IPS-18a (cell line): ENCODE data around the gene BCAS3.
"Not testable (repeated sequence)": the region's sequence is repeated elsewhere in the genome, so short reads cannot be mapped to it uniquely, and the experiment has no call there.

Experiments
- H3K27ac ChIP-seq: one replicate; pipeline ENCODE4 v1.5.1; 2013; ENCODE audit warnings: low read length
- H3K27me3 ChIP-seq: one replicate; pipeline ENCODE4 v1.6.1; 2013; ENCODE audit warnings: mild to moderate bottlenecking, low read length; ENCODE audit not compliant: control insufficient read depth, insufficient read depth
- H3K36me3 ChIP-seq: one replicate; pipeline ENCODE4 v1.6.1; 2013; ENCODE audit warnings: low read depth, low read length; ENCODE audit not compliant: control insufficient read depth
- H3K4me1 ChIP-seq: one replicate; pipeline ENCODE4 v1.6.1; 2013; ENCODE audit warnings: low read depth, low read length; ENCODE audit not compliant: control insufficient read depth
- H3K4me3 ChIP-seq: one replicate; pipeline ENCODE4 v1.5.1; 2013; ENCODE audit warnings: low read length
- H3K9ac ChIP-seq: one replicate; pipeline ENCODE4 v1.6.1; 2013; ENCODE audit warnings: mild to moderate bottlenecking, low read length, moderate library complexity
- H3K9me3 ChIP-seq: one replicate; pipeline ENCODE4 v1.6.1; 2013; ENCODE audit warnings: low read depth, low read length; ENCODE audit not compliant: control insufficient read depth

BCAS3 gene

GRCh38 chr17:61239953-61240352 is 562.3 kb downstream of the BCAS3 start:
- Histone ChIP-seq H3K27me3 (no peaks in the 10 kb centered on the region), H3K4me1 (peaks cover 5% of the 10 kb centered on the region), H3K36me3 (no peaks in the 10 kb centered on the region), H3K4me3 (no peak overlapping the region), H3K9ac (no peak overlapping the region), H3K27ac (no peak overlapping the region), H3K9me3 (no peaks in the 10 kb centered on the region)

- H3K4me3 ChIP-seq, result no peak overlapping the region
- H3K9ac ChIP-seq, result no peak overlapping the region
- no peaks in the 10 kb centered on the region for H3K9me3 ChIP-seq
- H3K4me1 ChIP-seq, result peaks cover under 1% of the 10 kb centered on the region
- H3K27me3 ChIP-seq, result no peaks in the 10 kb centered on the region
- H3K27ac ChIP-seq, result no peak overlapping the region
- no peaks in the 10 kb centered on the region for H3K36me3 ChIP-seq
Observed at GRCh38 chr17:61240851-61241468, 563.3 kb downstream of the BCAS3 start.

DNA sequence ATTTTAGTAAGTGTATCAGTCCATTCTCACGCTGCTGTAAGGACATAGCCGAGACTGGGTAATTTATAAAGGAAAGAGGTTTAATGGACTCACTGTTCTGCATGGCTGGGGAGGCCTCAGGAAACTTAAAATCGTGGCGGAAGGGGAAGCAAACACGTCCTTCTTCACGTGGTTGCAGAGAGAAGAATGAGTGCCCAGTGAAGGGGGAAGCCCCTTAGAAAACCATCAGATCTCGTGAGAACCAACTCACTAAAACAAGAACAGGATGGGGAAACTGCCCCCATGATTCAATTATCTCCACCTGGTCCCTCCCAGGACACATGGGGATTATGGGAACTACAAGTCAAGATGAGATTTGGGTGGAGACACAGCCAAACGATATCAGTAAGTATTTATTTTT is 567.3 kb downstream of the BCAS3 start:
- H3K4me3 ChIP-seq, H3K9me3 ChIP-seq, H3K9ac ChIP-seq, H3K36me3 ChIP-seq, H3K27ac ChIP-seq, H3K4me1 ChIP-seq, H3K27me3 ChIP-seq: not testable (repeated sequence)

DNA sequence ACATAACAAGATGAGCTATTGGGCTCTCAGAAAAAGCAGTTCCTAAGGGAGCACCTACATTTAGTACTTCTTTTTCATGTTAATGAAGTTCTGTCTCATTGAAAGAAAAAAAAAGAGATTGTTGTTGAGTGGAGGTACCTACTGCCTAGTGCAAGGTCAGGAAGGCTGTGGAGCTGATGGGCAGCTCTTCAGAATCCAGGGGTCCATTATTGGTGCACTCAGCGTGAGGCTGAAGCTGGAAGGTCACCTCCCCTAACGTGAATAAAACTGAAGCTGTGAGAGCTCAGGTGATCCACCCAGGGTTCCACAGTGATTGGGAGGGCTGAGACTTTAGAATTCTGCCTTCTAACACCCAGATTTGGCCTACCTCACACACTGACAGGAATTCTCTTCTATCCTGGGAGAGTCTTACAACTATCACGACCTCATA is 568.1 kb downstream of the BCAS3 start:
- no peak overlapping the region for H3K4me3 ChIP-seq
- H3K27me3 ChIP-seq, result no peaks in the 10 kb centered on the region
- no peaks in the 10 kb centered on the region for H3K36me3 ChIP-seq
- no peak overlapping the region for H3K27ac ChIP-seq
- no peaks in the 10 kb centered on the region for H3K9me3 ChIP-seq
- H3K9ac ChIP-seq, result no peak overlapping the region
- H3K4me1 ChIP-seq, result peaks cover 4% of the 10 kb centered on the region

DNA sequence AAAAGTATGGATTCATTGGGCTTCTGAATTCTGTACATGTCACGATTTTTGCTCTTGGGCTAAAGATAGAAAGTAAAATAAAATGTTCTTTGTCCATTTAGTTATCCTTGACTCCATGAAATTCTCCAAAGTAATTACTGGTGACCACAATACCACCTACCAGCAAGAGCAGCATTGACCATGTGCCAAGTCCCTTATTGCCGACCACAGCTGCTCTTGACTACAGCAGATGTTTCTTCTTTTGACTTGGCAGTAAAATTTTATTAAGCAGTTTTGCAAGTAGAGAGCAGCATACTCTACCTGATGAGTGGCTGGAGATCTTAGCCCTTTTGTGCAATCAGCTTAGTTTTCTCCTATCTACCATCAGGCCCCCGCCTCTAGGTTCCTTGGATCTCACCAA is 569.8 kb downstream of the BCAS3 start:
- H3K4me1 ChIP-seq, result peaks cover 4% of the 10 kb centered on the region
- H3K27me3 ChIP-seq, result no peaks in the 10 kb centered on the region
- no peaks in the 10 kb centered on the region for H3K9me3 ChIP-seq
- H3K36me3 ChIP-seq, result no peaks in the 10 kb centered on the region
- H3K27ac ChIP-seq, result no peak overlapping the region
- H3K9ac ChIP-seq, result no peak overlapping the region
- no peak overlapping the region for H3K4me3 ChIP-seq

- Histone ChIP-seq H3K36me3 (no peaks in the 10 kb centered on the region), H3K27ac (no peak overlapping the region), H3K27me3 (no peaks in the 10 kb centered on the region), H3K9ac (no peak overlapping the region), H3K4me1 (peaks cover 4% of the 10 kb centered on the region), H3K9me3 (no peaks in the 10 kb centered on the region), H3K4me3 (no peak overlapping the region)
Observed at GRCh38 chr17:61248399-61248798, 570.7 kb downstream of the BCAS3 start.

DNA sequence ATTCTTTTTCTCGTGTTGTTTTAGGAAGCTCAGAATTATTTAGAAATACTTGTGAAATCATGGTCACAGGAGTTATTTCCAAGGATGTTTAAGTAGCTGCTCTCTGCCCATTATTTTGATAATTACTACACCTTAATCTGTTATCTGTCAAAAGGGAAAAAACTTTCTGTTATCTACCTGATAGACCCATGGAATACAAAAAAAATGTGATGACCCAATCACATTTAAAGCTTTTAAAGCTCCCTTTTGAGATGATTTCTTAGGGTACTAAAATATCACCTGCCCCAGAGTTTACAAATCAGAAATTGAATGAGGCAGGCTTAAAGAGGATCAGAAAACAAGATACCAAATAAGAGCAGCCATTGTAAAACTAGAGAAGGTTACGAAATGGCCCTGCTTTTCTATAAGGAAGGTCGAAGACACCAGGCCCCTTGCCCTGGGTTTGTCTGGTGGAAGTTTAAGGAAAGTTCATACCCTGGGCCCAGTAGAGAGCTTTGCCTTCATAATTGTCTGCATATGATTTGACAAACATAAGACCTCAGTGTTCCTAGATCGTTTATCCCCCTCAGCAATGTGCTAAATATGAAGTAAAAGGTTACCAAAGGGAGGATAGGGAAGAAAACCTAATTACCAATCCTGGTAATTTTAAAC is 572.1 kb downstream of the BCAS3 start:
- H3K27ac ChIP-seq, result no peak overlapping the region

GRCh38 chr17:61250335-61250890 is 572.8 kb downstream of the BCAS3 start:
- no peak overlapping the region for H3K27ac ChIP-seq
- H3K4me1 ChIP-seq, result peaks cover 13% of the 10 kb centered on the region
- no peak overlapping the region for H3K9ac ChIP-seq
- no peaks in the 10 kb centered on the region for H3K36me3 ChIP-seq
- no peaks in the 10 kb centered on the region for H3K9me3 ChIP-seq
- no peaks in the 10 kb centered on the region for H3K27me3 ChIP-seq
- H3K4me3 ChIP-seq, result no peak overlapping the region

More for the DNA sequence above, 572.1 kb downstream of the BCAS3 start:
- H3K4me1 ChIP-seq, result peaks cover 13% of the 10 kb centered on the region
- H3K9ac ChIP-seq, result no peak overlapping the region
- no peaks in the 10 kb centered on the region for H3K9me3 ChIP-seq
- no peaks in the 10 kb centered on the region for H3K27me3 ChIP-seq
- no peak overlapping the region for H3K4me3 ChIP-seq
- H3K36me3 ChIP-seq, result no peaks in the 10 kb centered on the region

DNA sequence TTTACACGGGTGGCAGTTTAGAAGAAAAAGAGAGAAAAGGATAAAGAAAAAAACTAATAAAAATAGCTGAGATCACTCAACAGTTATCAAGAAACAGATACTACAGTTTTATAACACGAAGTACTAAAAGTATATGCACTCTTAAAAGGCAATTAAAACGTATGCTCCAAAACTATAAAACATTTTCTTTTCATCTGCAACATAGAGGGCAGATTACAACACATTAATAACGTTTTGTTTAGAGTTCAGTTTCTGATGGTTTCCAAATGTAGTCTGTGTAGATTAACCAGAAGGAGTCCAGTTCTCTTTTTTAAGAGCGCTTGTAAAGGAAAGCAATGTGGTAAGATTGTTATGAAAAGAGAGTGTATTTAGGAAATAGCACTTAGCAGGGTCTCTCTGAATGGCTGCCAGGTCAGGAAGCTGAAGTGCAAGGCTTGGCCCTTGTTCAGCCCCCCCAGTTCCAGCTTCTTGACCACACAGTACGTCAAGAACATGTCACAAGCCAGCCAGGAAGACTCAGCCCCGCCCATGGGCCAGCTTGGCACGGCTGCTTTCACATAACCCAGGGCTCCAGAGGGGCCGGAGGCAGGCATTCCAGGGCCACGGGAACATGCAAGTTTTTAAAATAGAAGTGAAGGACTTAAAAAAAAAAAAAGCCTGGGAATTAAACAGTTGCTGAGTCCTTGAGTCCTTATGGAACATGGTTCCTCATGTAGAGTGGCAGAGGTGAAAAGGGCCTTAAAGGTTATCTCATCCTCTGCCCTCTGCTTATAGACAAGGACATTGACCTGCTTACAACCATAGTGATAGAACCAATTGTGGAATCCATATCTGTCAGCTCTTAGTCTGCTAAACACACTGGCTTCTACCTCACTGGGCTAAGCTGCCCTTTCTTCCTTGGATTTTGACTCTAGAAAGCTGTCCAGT is 574.6 kb downstream of the BCAS3 start:
- no peaks in the 10 kb centered on the region for H3K27me3 ChIP-seq
- H3K4me1 ChIP-seq, result peaks cover 9% of the 10 kb centered on the region
- H3K4me3 ChIP-seq, result no peak overlapping the region
- H3K9ac ChIP-seq, result no peak overlapping the region
- no peak overlapping the region for H3K27ac ChIP-seq
- no peaks in the 10 kb centered on the region for H3K36me3 ChIP-seq
- no peaks in the 10 kb centered on the region for H3K9me3 ChIP-seq

DNA sequence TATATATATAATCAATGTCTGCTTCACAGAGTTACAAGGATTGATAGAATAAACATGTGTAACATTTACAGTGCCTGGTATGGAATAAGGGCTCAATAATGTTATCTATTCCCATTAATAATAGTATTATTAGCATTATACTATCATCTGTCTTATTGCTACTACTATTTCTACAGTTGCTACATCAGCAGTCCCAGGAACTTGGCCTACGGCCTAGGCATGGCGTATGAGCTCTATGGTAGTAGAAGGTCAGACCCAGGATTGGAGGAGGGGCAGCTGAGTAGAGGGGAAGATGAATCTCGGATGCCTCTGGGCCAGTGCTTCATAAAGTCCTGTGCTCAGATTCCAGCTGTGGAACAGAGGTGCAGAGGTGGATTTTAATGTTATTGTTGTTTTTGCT is 575.7 kb downstream of the BCAS3 start:
- H3K27ac ChIP-seq, result no peak overlapping the region
- H3K4me3 ChIP-seq, result no peak overlapping the region
- H3K4me1 ChIP-seq, result peaks cover 9% of the 10 kb centered on the region
- H3K36me3 ChIP-seq, result no peaks in the 10 kb centered on the region
- H3K9ac ChIP-seq, result no peak overlapping the region
- H3K27me3 ChIP-seq, result no peaks in the 10 kb centered on the region
- H3K9me3 ChIP-seq, result no peaks in the 10 kb centered on the region

DNA sequence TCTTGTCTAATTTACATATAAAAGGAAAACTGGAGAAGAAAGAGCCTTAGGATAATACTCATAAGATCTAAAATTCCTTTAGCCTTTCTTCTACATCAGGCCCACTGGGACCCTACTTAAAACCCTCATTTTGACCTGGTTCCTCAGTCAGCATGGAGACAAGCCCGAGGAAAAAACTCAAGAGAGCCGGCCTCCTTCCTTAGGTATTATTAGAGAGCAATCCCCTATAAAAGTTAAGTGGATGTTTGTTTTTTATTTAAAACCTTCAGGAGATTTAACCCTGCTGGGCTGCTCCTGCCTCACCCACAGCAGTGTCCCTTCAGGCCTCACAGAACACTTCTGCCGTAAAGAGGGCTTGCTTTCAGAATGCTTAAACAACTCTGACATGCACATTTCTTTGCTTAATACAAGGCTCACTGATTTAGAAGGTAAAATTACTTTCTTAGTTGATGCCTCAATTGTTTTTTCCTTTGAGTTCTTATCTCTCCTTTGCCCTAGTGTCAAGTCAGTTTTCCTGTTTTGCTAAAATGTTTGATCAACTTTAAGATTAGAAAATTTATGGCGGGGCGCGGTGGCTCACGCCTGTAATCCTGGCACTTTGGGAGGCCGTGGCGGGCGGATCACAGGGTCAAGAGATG is 576.4 kb downstream of the BCAS3 start:
- H3K9ac ChIP-seq, result no peak overlapping the region
- H3K27me3 ChIP-seq, result no peaks in the 10 kb centered on the region
- H3K27ac ChIP-seq, result no peak overlapping the region
- H3K36me3 ChIP-seq, result no peaks in the 10 kb centered on the region
- no peaks in the 10 kb centered on the region for H3K9me3 ChIP-seq
- peaks cover 9% of the 10 kb centered on the region for H3K4me1 ChIP-seq
- no peak overlapping the region for H3K4me3 ChIP-seq
